RWPE2 (cell line): Measurements from ENCODE around the gene FPR1.

Experiments used
- ATAC-seq: fragments of 200-7000 bp; cut with Tn5 transposase; 3 replicates; pipeline ENCODE4 v1.9.1; 2021; ENCODE audit warnings: low read depth
- DNase-seq: peaks from one replicate; pipeline ENCODE4 v3.0.0-alpha.2; 2020; ENCODE audit warnings: low spot score
- H3K27ac ChIP-seq: fragments of 450-650 bp; 2 replicates; pipeline ENCODE4 v1.5.1; 2017; ENCODE audit warnings: mild to moderate bottlenecking; ENCODE audit not compliant: poor library complexity, severe bottlenecking
- H3K27me3 ChIP-seq: fragments of 250-450 bp; sonication (Bioruptor Pico); 2 replicates; pipeline ENCODE4 v1.5.1; 2021; ENCODE audit warnings: mild to moderate bottlenecking, moderate library complexity; ENCODE audit not compliant: insufficient read depth, poor library complexity, severe bottlenecking
- H3K36me3 ChIP-seq: fragments of 250-450 bp; sonication (Bioruptor Pico); 2 replicates; pipeline ENCODE4 v1.5.1; 2020; ENCODE audit warnings: low read depth, mild to moderate bottlenecking, moderate library complexity
- H3K4me1 ChIP-seq: fragments of 250-450 bp; sonication (Bioruptor Pico); 2 replicates; pipeline ENCODE4 v1.5.1; 2021; ENCODE audit warnings: mild to moderate bottlenecking, moderate library complexity; ENCODE audit not compliant: insufficient read depth, poor library complexity, severe bottlenecking
- H3K4me3 ChIP-seq: fragments of 250-450 bp; sonication (Bioruptor Pico); 2 replicates; pipeline ENCODE4 v1.5.1; 2021; ENCODE audit warnings: mild to moderate bottlenecking, moderate library complexity; ENCODE audit not compliant: severe bottlenecking
- H3K9me3 ChIP-seq: fragments of 250-450 bp; sonication (Bioruptor Pico); 2 replicates; pipeline ENCODE4 v1.5.1; 2021; ENCODE audit warnings: mild to moderate bottlenecking, moderate library complexity; ENCODE audit not compliant: severe bottlenecking
- TF ChIP-seq, protein P1 (sequence below): fragments of 450-650 bp; IDR thresholded peaks from one replicate; pipeline ENCODE4 v1.5.1; 2017; ENCODE audit warnings: mild to moderate bottlenecking, moderate library complexity; ENCODE audit not compliant: poor library complexity, severe bottlenecking

The FPR1 gene, protein sequence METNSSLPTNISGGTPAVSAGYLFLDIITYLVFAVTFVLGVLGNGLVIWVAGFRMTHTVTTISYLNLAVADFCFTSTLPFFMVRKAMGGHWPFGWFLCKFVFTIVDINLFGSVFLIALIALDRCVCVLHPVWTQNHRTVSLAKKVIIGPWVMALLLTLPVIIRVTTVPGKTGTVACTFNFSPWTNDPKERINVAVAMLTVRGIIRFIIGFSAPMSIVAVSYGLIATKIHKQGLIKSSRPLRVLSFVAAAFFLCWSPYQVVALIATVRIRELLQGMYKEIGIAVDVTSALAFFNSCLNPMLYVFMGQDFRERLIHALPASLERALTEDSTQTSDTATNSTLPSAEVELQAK

DNA sequence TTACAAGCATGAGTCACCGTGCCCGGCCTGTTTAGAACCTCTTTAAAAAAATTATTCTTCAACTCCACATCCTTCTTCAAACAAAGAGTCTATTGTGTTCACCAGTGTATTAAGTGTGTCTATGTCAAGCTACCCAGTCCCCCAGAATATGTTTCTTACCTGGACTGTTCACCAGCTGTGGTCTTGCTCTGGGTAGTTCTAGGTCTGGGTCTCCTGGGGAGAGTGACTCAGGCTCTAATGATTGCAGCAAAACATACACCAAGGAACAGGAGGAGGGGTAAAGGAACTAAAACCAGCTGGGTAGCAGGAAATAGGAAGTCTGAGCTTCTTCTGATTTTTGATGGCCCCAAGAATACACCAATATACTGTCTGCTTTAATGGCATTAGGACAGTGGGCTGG, at the start of gene FPR1:
TSS of gene FPR1 (minus strand) at position 224 of the 400 bp plus-strand sequence. CDS start 4,884 bp downstream, outside the sequence.
- Histone ChIP-seq H3K4me1 (no peaks in the 10 kb centered on the region), H3K4me3 (no peak within 1 kb of the TSS), H3K27me3 (no peaks in the 10 kb centered on the region), H3K36me3 (no peaks in the 10 kb centered on the region), H3K9me3 (no peaks in the 10 kb centered on the region), H3K27ac (no peak within 1 kb of the TSS)
- DNase-seq, result no peak
- peak; percentile 68 for ATAC-seq
- TF ChIP-seq, protein P1, sequence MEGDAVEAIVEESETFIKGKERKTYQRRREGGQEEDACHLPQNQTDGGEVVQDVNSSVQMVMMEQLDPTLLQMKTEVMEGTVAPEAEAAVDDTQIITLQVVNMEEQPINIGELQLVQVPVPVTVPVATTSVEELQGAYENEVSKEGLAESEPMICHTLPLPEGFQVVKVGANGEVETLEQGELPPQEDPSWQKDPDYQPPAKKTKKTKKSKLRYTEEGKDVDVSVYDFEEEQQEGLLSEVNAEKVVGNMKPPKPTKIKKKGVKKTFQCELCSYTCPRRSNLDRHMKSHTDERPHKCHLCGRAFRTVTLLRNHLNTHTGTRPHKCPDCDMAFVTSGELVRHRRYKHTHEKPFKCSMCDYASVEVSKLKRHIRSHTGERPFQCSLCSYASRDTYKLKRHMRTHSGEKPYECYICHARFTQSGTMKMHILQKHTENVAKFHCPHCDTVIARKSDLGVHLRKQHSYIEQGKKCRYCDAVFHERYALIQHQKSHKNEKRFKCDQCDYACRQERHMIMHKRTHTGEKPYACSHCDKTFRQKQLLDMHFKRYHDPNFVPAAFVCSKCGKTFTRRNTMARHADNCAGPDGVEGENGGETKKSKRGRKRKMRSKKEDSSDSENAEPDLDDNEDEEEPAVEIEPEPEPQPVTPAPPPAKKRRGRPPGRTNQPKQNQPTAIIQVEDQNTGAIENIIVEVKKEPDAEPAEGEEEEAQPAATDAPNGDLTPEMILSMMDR, result no peak

DNA sequence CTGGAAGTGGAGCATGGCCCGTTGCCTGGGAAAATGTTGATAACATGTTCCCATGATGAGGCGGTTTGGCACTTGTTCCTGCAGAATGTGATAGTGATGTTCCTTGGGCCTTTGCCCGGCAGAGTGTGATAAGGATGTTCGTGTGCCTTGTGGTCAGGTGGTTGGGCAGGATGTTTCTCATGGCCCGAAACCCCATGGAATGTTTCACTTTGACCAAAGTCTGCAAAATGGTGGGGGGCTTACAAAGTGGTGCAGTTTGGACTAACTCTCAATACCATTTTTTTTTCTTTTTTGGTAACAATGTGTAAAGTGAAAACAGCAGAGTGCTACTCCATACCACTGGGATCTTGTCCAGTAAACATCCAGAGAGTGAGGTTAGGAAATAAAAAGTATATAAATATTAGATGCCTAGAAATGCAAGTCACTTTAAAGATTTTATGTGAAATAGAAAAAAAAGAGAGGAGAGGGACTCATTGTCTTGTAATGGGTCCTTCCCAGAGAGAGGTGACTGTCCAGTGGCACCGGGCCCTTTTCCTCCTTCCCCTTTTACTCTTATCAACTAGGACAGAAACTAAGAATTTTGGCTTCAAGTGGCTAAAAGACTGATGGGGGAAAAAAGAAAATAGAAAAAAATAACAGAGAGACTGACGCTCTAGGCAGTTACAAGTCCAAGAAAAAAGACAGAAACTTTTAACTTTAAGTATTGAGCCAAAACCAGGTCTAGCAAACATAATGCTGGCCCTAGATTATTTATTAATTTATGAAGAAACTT, 49.0 kb upstream of the FPR1 start:
- TF ChIP-seq, protein P1, result no peak
- DNase-seq (no peak), ATAC-seq (no peak)
- Histone ChIP-seq H3K4me3 (no peak overlapping the region), H3K9me3 (no peaks in the 10 kb centered on the region), H3K4me1 (no peaks in the 10 kb centered on the region), H3K36me3 (no peaks in the 10 kb centered on the region), H3K27ac (no peak overlapping the region), H3K27me3 (no peaks in the 10 kb centered on the region)

DNA sequence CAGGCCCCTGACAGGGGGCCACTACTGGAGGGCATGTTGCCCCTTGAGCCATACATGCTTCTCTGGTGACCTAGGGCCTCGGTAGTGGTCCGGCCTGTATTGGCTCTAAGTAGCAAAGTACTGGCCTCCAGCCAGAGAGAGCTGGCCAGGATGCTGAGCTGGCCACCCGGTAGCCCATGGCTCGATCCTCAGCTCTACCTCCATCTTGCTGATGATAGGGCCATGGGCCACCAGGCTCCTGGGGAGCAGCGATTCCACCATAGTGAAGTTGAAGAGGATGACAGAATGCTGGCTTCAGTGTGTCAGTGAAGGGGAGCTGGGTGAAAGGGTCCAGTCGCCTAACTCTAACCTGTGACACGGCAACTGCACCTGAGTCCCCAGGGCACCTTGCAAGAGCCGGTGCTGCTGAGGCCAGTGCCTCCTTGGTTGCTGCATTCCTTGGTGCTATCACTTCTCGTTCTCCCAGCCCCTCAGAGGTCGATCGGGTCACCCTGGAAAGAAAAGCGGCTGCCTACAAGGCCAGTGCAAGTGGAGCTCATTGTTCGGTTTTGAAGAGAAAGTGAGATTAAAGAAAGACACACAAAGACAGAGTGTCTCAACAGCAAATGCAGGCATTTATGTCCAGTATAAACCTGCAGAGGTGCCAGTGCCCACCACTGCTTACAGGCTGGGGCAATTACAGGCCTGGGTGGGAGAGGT, 48.2 kb upstream of the FPR1 start:
- H3K9me3 ChIP-seq, result no peaks in the 10 kb centered on the region
- no peaks in the 10 kb centered on the region for H3K36me3 ChIP-seq
- H3K27me3 ChIP-seq, result no peaks in the 10 kb centered on the region
- ATAC-seq, result no peak
- no peak overlapping the region for H3K4me3 ChIP-seq
- H3K27ac ChIP-seq, result peak overlapping the region; percentile 53
- DNase-seq, result no peak
- TF ChIP-seq, protein P1, result no peak
- no peaks in the 10 kb centered on the region for H3K4me1 ChIP-seq

DNA sequence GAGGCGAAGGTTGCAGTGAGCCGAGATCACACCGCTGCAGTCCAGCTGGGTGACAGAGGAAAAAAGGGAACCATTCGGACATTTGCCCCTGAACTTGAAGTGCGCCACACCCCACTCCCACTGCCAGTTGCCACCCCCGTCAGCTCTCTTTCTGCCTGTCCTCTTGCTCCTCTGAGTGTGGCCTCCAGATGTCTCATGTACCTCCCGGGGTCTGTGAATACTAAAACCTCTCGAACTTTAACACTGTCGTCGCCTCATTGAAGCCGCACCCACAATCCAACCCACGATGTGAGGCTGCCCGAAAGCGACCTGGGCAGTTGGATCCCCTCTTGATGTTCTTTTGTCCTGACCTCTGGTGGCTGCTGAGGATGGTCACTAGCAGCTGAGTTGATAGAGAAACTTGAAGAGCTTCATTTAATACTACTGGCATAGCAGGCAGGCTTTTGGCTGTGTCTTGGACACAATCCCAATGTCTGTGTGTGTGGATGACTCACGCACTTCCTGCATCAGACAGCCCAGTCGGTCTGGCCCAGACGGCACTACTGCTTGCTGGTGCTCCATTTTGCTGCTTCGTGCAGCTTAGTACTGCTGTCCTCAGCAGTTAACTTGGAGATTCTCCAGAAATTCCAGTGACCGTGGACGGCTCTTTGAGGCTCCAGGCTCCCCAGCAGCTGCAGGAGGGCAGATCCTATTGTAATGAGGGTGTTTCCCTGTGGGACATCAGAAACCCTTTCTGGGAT, 47.5 kb upstream of the FPR1 start:
- H3K9me3 ChIP-seq, result no peaks in the 10 kb centered on the region
- H3K36me3 ChIP-seq, result no peaks in the 10 kb centered on the region
- ATAC-seq (peak; percentile 100), DNase-seq (peak; percentile 85)
- H3K27me3 ChIP-seq, result no peaks in the 10 kb centered on the region
- H3K27ac ChIP-seq, result peak overlapping the region; percentile 53
- H3K4me3 ChIP-seq, result no peak overlapping the region
- TF ChIP-seq, protein P1, result peak; percentile 8
- no peaks in the 10 kb centered on the region for H3K4me1 ChIP-seq
